ENCODE data around the gene F10.

GRCh38 chr13:113093580-113094409 is 28.8 kb upstream of the F10 start:
- TF ChIP-seq CTCF (IDR thresholded peaks at IDR 0.05) (no peak), POLR2AphosphoS5 (IDR thresholded peaks at IDR 0.05) (no peak), POLR2A (IDR thresholded peaks at IDR 0.05) (no peak)

Data from prostate gland (tissue), 2 donors.